Activated CD4-positive, alpha-beta memory T cell treated with anti-CD3 and anti-CD28 coated beads, Interleukin-2, amount 10 ng/mL, durations not matched to agents 7 days and 5 days (primary cell): Measurements from ENCODE around the gene FOCAD. TPM values are rescaled to one million over a fixed set of nuclear protein-coding genes. Genes with fewer than 3 reads are reported as not detected.

Experiments used
- CTCF ChIA-PET: fragments of 350-600 bp; sonication (Branson Sonifier 250); formaldehyde crosslinking; loops from one replicate; lab custom pipeline; 2021; ENCODE audit warnings: antibody characterized with exemption, inconsistent platforms; lab: Charles Lee
- POLR2A ChIA-PET: fragments of 350-600 bp; sonication (Branson Sonifier 250); formaldehyde crosslinking; loops from one replicate; lab custom pipeline; 2021; ENCODE audit warnings: antibody characterized with exemption; lab: Charles Lee
- DNase-seq: peaks from one replicate; pipeline ENCODE4 v3.0.0-alpha.2; 2020
- H3K27ac Mint-ChIP-seq: one replicate; pipeline ENCODE4 v1.8.0; 2021; ENCODE audit warnings: mild to moderate bottlenecking, mixed read lengths
- H3K27me3 Mint-ChIP-seq: one replicate; pipeline ENCODE4 v1.8.0; 2021; ENCODE audit warnings: mixed read lengths
- H3K36me3 Mint-ChIP-seq: one replicate; pipeline ENCODE4 v1.8.0; 2021; ENCODE audit warnings: low read depth, mixed read lengths
- H3K4me1 Mint-ChIP-seq: one replicate; pipeline ENCODE4 v1.8.0; 2021; ENCODE audit warnings: mixed read lengths
- H3K4me3 Mint-ChIP-seq: one replicate; pipeline ENCODE4 v1.8.0; 2021; ENCODE audit warnings: mild to moderate bottlenecking, mixed read lengths
- H3K9me3 Mint-ChIP-seq: one replicate; pipeline ENCODE4 v1.8.0; 2021; ENCODE audit warnings: mixed read lengths
- total RNA-seq, 2 experiments: library from RNA; stranded (reverse); gene quantifications; one replicate each; pipeline ENCODE4 v1.2.3, GENCODE V29; 2021

Gene FOCAD
- total RNA-seq, 2 experiments from 2014 or later = 26.3 to 30.7 TPM

GRCh38 chr9:21031808-21032183 lies 347.7 kb downstream of the FOCAD start:
- Mint-ChIP-seq H3K4me1 (peaks cover 25% of the 10 kb centered on the region), H3K36me3 (peaks cover 32% of the 10 kb centered on the region), H3K9me3 (peaks cover 3% of the 10 kb centered on the region), H3K4me3 (no peak overlapping the region), H3K27ac (peak overlapping the region; percentile 78), H3K27me3 (no peaks in the 10 kb centered on the region)
- no peak for DNase-seq
- ChIA-PET POLR2A (interaction anchor here (0.6 to 2.8 kb wide), 17 partner anchors 11 to 615 kb away, joined by 3 to 25 read pairs (median 3); partner anchors contain the start of genes FOCAD, KLHL9 and MLLT3), CTCF (interaction anchor here (1.3 kb wide), 1 partner anchor 47 kb away, joined by 3 read pairs; no protein-coding TSS in a partner anchor)

GRCh38 chr9:21037278-21037677 lies 353.2 kb downstream of the FOCAD start:
- peaks cover 3% of the 10 kb centered on the region for H3K9me3 Mint-ChIP-seq
- H3K4me1 Mint-ChIP-seq = peaks cover 15% of the 10 kb centered on the region
- POLR2A ChIA-PET = no interaction called here
- no peak overlapping the region for H3K4me3 Mint-ChIP-seq
- no peaks in the 10 kb centered on the region for H3K27me3 Mint-ChIP-seq
- H3K36me3 Mint-ChIP-seq = peaks cover 19% of the 10 kb centered on the region
- H3K27ac Mint-ChIP-seq = no peak overlapping the region
- DNase-seq = no peak
- CTCF ChIA-PET = no interaction called here

- H3K27ac Mint-ChIP-seq = no peak overlapping the region
- CTCF ChIA-PET = no interaction called here
- POLR2A ChIA-PET = interaction anchor here (1.3 to 1.6 kb wide), 2 partner anchors 9 to 57 kb away, joined by 4 to 5 read pairs; no protein-coding TSS in a partner anchor
Measured at GRCh38 chr9:21039302-21039701, 355.2 kb downstream of the FOCAD start.

GRCh38 chr9:21042466-21042865 lies 358.4 kb downstream of the FOCAD start:
- Mint-ChIP-seq H3K4me1 (peaks cover 10% of the 10 kb centered on the region), H3K4me3 (no peak overlapping the region), H3K36me3 (peaks cover 3% of the 10 kb centered on the region), H3K27ac (no peak overlapping the region), H3K27me3 (no peaks in the 10 kb centered on the region), H3K9me3 (no peaks in the 10 kb centered on the region)
- POLR2A ChIA-PET = no interaction called here
- CTCF ChIA-PET = no interaction called here
- no peak for DNase-seq

More at GRCh38 chr9:21039302-21039701, 355.2 kb downstream of the FOCAD start:
- Mint-ChIP-seq H3K27me3 (no peaks in the 10 kb centered on the region), H3K36me3 (peaks cover 2% of the 10 kb centered on the region), H3K9me3 (no peaks in the 10 kb centered on the region), H3K4me1 (peaks cover 5% of the 10 kb centered on the region), H3K4me3 (no peak overlapping the region)
- DNase-seq = no peak

- no peak for DNase-seq
- Mint-ChIP-seq H3K4me3 (no peak overlapping the region), H3K4me1 (peaks cover 11% of the 10 kb centered on the region), H3K27ac (no peak overlapping the region), H3K36me3 (peaks cover 3% of the 10 kb centered on the region), H3K9me3 (no peaks in the 10 kb centered on the region), H3K27me3 (no peaks in the 10 kb centered on the region)
- ChIA-PET POLR2A (no interaction called here), CTCF (no interaction called here)
Measured at GRCh38 chr9:21043841-21044240, 359.8 kb downstream of the FOCAD start.

Other genes with a start within 250 kb of the FOCAD start
- gene MLLT3, start 61.8 kb upstream of the FOCAD start, total RNA-seq = 10 to 100 TPM; 53.4 to 57.5 TPM